Neural crest cell (in vitro differentiated cells): ENCODE measurements around the gene ZNF536. TPM values are rescaled to one million over a fixed set of nuclear protein-coding genes. Genes with fewer than 3 reads are reported as not detected.
"Not testable (repeated sequence)": the region's sequence is repeated elsewhere in the genome, so short reads cannot be mapped to it uniquely, and the experiment has no call there.

Experiments used
- DNase-seq: peaks from one replicate; pipeline ENCODE4 v3.0.0; 2021; ENCODE audit warnings: low read depth, mixed read lengths, low spot score
- H3K27ac Mint-ChIP-seq: one replicate; pipeline ENCODE4 v1.8.0; 2021; ENCODE audit warnings: mild to moderate bottlenecking, mixed read lengths; ENCODE audit not compliant: unreplicated experiment
- H3K27me3 Mint-ChIP-seq: 2 replicates; pipeline ENCODE4 v1.8.0; 2021; ENCODE audit warnings: low read depth, mild to moderate bottlenecking, mixed read lengths
- H3K36me3 Mint-ChIP-seq: 2 replicates; pipeline ENCODE4 v1.8.0; 2021; ENCODE audit warnings: low read depth, mild to moderate bottlenecking, mixed read lengths
- H3K4me1 Mint-ChIP-seq: 2 replicates; pipeline ENCODE4 v1.8.0; 2021; ENCODE audit warnings: mixed read lengths
- H3K4me3 Mint-ChIP-seq: one replicate; pipeline ENCODE4 v1.8.0; 2021; ENCODE audit warnings: mild to moderate bottlenecking, mixed read lengths
- H3K9me3 Mint-ChIP-seq: 2 replicates; pipeline ENCODE4 v1.8.0; 2021; ENCODE audit warnings: mixed read lengths
- CTCF ChIP-seq: fragments of 200-600 bp; sonication (generic); conservative IDR thresholded peaks from 2 replicates; pipeline ENCODE4 v1.5.0; 2021; ENCODE audit warnings: antibody characterized with exemption, mild to moderate bottlenecking
- total RNA-seq: library from RNA; stranded (reverse); gene quantifications from 2 replicates; pipeline ENCODE4 v1.2.1, GENCODE V29; 2021

Gene ZNF536
- total RNA-seq, 1 donor from 2014 or later: 22.0 TPM

DNA sequence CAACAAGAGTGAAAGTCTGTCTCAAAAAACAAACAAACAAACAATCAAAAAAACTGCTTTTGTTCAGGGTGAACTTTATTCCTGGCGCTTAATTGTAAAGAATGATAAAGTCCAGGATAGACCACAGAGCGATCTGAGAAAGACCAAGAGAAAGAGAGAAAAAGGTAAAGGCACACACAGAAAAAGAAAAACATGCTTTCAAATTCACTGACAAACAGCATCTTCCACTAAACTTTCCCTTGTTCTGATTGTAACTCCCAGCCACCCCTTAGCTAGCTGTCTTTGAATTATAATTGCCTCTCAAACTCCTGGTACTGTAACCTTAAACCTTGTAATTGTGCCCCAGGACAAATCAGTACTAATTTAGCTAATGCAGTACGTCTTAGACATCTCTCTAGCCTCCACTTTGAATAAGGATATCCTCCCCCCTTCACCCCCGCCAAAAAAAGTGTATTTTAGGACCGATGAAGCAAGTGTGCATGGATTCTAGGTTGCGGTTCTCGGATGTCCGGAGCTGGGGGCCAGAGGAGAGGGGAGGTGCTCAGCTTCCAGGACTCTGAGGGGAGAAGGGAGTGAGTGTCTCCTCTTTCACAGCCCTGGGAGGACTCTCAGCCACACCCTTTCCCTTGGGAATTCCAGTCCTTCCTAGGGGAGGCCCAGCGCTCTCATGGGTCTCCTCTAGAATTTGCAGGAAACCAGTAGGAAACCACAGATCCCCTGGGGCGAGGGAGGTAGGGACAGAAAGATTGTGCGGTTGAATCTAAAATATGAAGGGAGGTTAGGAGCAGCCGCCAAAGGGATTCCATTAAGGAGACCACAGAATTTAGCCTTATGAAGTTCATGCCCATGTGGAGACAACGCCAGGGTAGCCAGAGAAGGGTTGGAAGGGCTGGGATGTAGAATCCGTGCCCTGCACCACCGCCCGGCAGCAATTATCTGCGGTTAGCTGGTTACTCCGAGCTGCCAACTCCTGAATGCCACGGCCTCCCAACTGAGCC, 19.7 kb downstream of the ZNF536 start:
- H3K36me3 Mint-ChIP-seq: no peaks in the 10 kb centered on the region
- H3K4me1 Mint-ChIP-seq: peaks cover 5% of the 10 kb centered on the region
- H3K4me3 Mint-ChIP-seq: no peak overlapping the region
- H3K27ac Mint-ChIP-seq: peak overlapping the region; percentile 27
- TF ChIP-seq CTCF: no peak
- no peak for DNase-seq
- H3K27me3 Mint-ChIP-seq: peaks cover 51% of the 10 kb centered on the region
- no peaks in the 10 kb centered on the region for H3K9me3 Mint-ChIP-seq

DNA sequence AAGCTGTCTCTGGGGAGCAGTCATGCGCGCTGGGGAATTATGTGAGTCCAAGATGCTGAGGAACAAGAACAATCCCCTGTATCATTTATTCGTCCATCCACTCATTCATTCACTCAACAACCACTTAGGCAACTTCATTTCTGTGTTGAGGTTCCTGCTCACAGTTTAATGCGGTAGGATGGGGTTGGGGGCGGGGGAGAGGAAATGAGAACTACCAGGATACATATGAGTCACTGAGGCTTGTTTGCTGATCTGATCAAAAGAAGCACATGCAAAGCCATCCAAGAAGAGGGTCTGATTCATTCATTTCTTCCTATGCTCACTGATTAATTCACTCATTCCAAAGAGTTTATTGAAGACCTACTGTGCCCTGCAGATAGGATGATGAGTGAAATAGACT, 20.9 kb downstream of the ZNF536 start:
- peaks cover 61% of the 10 kb centered on the region for H3K27me3 Mint-ChIP-seq
- peaks cover 5% of the 10 kb centered on the region for H3K4me1 Mint-ChIP-seq

DNA sequence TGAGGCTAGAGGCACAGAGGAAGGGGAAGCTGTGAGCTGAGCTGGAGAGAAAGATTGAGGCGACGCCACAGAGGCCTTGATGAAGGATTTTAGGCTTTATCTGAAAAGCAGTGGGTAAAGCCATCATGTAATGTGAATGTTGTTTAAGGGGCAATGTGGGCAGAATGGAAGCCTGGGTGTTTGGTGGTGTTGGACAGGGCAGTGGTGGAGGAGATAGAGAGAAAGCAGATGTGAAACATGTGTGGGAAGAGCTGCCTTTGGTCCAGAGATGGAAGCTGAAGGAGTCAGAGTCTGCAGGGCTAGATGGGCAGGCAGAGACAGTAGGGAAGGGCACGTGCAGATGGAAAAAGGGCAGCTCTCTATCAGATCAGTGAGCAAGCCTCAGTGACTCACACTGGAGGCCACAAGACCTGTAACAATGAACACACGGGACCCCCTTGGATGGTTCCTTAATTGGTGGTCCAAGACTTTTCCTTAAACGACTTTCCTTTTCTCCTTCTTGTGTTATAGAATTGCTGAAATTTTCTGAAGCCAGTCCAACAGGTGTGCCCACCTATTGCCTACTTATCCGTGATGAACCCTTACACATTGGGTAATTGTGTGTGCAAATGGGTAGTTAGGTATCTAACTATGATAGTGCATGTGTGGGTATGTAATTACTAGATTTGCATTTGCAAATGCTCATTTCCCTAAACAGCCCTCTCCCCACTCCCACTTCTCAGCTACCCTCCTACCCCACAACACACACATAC, 21.7 kb downstream of the ZNF536 start:
- TF ChIP-seq CTCF: no peak
- Mint-ChIP-seq H3K4me1 (peaks cover 5% of the 10 kb centered on the region), H3K27me3 (peaks cover 67% of the 10 kb centered on the region), H3K36me3 (no peaks in the 10 kb centered on the region), H3K4me3 (no peak overlapping the region), H3K27ac (no peak overlapping the region), H3K9me3 (no peaks in the 10 kb centered on the region)
- no peak for DNase-seq

More for the DNA sequence above, 20.9 kb downstream of the ZNF536 start:
- TF ChIP-seq CTCF: no peak
- Mint-ChIP-seq H3K9me3 (no peaks in the 10 kb centered on the region), H3K36me3 (no peaks in the 10 kb centered on the region), H3K4me3 (no peak overlapping the region), H3K27ac (no peak overlapping the region)
- DNase-seq: no peak

- no peak for DNase-seq
- no peaks in the 10 kb centered on the region for H3K36me3 Mint-ChIP-seq
- no peak overlapping the region for H3K4me3 Mint-ChIP-seq
- TF ChIP-seq CTCF: no peak
- peaks cover 71% of the 10 kb centered on the region for H3K27me3 Mint-ChIP-seq
- H3K9me3 Mint-ChIP-seq: no peaks in the 10 kb centered on the region
- H3K27ac Mint-ChIP-seq: no peak overlapping the region
- H3K4me1 Mint-ChIP-seq: peaks cover 5% of the 10 kb centered on the region
These were observed 22.4 kb downstream of the ZNF536 start for GRCh38 chr19:30394481-30395151.

DNA sequence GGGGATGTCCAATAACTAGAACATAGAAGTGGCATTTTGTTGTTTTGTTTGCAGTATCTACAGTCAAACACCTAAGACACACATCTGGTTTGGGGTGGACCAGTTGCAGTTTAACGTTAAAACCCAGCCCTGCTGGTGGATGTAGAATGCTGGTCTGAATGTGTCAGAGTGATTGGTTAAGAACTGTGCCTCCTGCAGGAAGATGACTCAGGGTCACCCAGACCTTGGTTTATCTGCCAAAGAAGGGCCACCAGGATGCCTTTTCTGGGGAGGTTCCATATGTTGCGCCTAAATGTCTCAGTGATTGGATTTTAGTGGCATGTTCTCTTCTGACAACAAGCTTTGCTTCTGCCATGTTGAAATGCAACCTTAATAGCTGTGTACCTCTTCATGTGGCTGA, 23.1 kb downstream of the ZNF536 start:
- no peak overlapping the region for H3K4me3 Mint-ChIP-seq
- H3K4me1 Mint-ChIP-seq: peaks cover 5% of the 10 kb centered on the region
- H3K27me3 Mint-ChIP-seq: peaks cover 75% of the 10 kb centered on the region
- DNase-seq: no peak
- no peak overlapping the region for H3K27ac Mint-ChIP-seq
- no peak for TF ChIP-seq CTCF
- no peaks in the 10 kb centered on the region for H3K36me3 Mint-ChIP-seq
- H3K9me3 Mint-ChIP-seq: no peaks in the 10 kb centered on the region

- not testable (repeated sequence) for H3K27ac Mint-ChIP-seq, H3K9me3 Mint-ChIP-seq, H3K4me3 Mint-ChIP-seq, DNase-seq, H3K36me3 Mint-ChIP-seq, H3K4me1 Mint-ChIP-seq
- peaks cover 78% of the 10 kb centered on the region for H3K27me3 Mint-ChIP-seq
These were observed 26.4 kb downstream of the ZNF536 start for GRCh38 chr19:30398539-30398938.
